H1 (cell line): ENCODE data around the gene YIF1A. TPM values are rescaled to one million over a fixed set of nuclear protein-coding genes. Genes with fewer than 3 reads are reported as not detected.

ENCODE experiments used
- CTCF ChIA-PET: fragments of 300-600 bp; sonication (Branson Sonifier 250); formaldehyde crosslinking; loops from one replicate; lab custom pipeline; 2021; ENCODE audit not compliant: partially characterized antibody; lab: Charles Lee
- POLR2A ChIA-PET: fragments of 300-600 bp; sonication (Branson Sonifier 250); formaldehyde crosslinking; loops from one replicate; lab custom pipeline; 2021; ENCODE audit warnings: inconsistent platforms; ENCODE audit not compliant: partially characterized antibody; lab: Charles Lee
- DNase-seq, 2 experiments: peaks; one replicate each; pipeline versions ENCODE4 v3.0.0 to v3.0.0-alpha.2; 2010 to 2022; ENCODE audit warnings: low spot score in 2 of 2, low read depth in 1 of 2, mixed read lengths in 1 of 2
- FAIRE-seq: peaks from 2 replicates; lab custom pipeline; 2011; peaks lifted over from hg19 to GRCh38; lab: Jason Lieb, UNC
- H2AFZ ChIP-seq: 2 replicates; pipeline ENCODE4 v1.8.1; 2012; ENCODE audit warnings: low read length, inconsistent platforms
- H2AK5ac ChIP-seq: 2 replicates; pipeline ENCODE4 v1.6.1; 2013; ENCODE audit warnings: low read depth, low read length
- H2BK120ac ChIP-seq: replicated peaks from 2 replicates; pipeline ENCODE3; 2013; ENCODE audit warnings: low read depth, low read length, inconsistent platforms
- H2BK12ac ChIP-seq: 2 replicates; pipeline ENCODE4 v1.6.1; 2013; ENCODE audit warnings: low read depth, low read length
- H2BK15ac ChIP-seq: 2 replicates; pipeline ENCODE4 v1.6.1; 2013; ENCODE audit warnings: low read length
- H2BK20ac ChIP-seq: 2 replicates; pipeline ENCODE4 v1.6.1; 2013; ENCODE audit warnings: low read length
- H2BK5ac ChIP-seq: 2 replicates; pipeline ENCODE4 v1.6.1; 2013; ENCODE audit warnings: low read depth, low read length
- H3K14ac ChIP-seq: 2 replicates; pipeline ENCODE4 v1.6.1; 2013; ENCODE audit warnings: inconsistent platforms; ENCODE audit not compliant: insufficient read length
- H3K18ac ChIP-seq: 2 replicates; pipeline ENCODE4 v1.6.1; 2013; ENCODE audit warnings: low read length; ENCODE audit errors: extremely low read depth
- H3K23ac ChIP-seq: 2 replicates; pipeline ENCODE4 v1.6.1; 2013; ENCODE audit warnings: inconsistent platforms; ENCODE audit not compliant: insufficient read length
- H3K23me2 ChIP-seq: 2 replicates; pipeline ENCODE4 v1.6.1; 2013; ENCODE audit warnings: low read depth, low read length
- H3K27ac ChIP-seq: 2 replicates; pipeline ENCODE4 v1.6.1; 2011; ENCODE audit warnings: low read depth, low read length, inconsistent platforms
- H3K27me3 ChIP-seq, 4 experiments: replicated peaks in 1 of 4; 1 replicate in 1 of 4; 2 replicates in 3 of 4; pipeline versions ENCODE4 v1.6.1 to v1.8.1; 2011 to 2013; ENCODE audit warnings: low read length in 3 of 4, mild to moderate bottlenecking in 3 of 4, inconsistent platforms in 2 of 4, mixed read lengths in 2 of 4, moderate library complexity in 1 of 4; ENCODE audit not compliant: control insufficient read depth in 3 of 4, insufficient read depth in 3 of 4; ENCODE audit errors: extremely low read depth in 1 of 4
- H3K36me3 ChIP-seq, 4 experiments: 2 replicates each; pipeline versions ENCODE4 v1.6.1 to v1.8.1; 2011 to 2013; ENCODE audit warnings: mild to moderate bottlenecking in 4 of 4, low read length in 3 of 4, moderate library complexity in 2 of 4, control low read depth in 1 of 4, inconsistent platforms in 1 of 4; ENCODE audit not compliant: insufficient read depth in 4 of 4, control insufficient read depth in 2 of 4
- H3K4ac ChIP-seq: replicated peaks from 2 replicates; pipeline ENCODE3; 2013; ENCODE audit warnings: low read length, low read depth, mixed read lengths, inconsistent platforms; ENCODE audit not compliant: insufficient read length
- H3K4me1 ChIP-seq, 4 experiments: replicated peaks in 1 of 4; 1 replicate in 1 of 4; 2 replicates in 3 of 4; pipeline versions ENCODE4 v1.6.1 to v1.8.1; 2011 to 2013; ENCODE audit warnings: low read length in 3 of 4, inconsistent platforms in 2 of 4, mixed read lengths in 1 of 4; ENCODE audit not compliant: insufficient read depth in 4 of 4, control insufficient read depth in 3 of 4
- H3K4me2 ChIP-seq, 2 experiments: 2 replicates each; pipeline versions ENCODE4 v1.6.1 to v1.8.1; 2011 to 2013; ENCODE audit warnings: low read depth in 2 of 2, low read length in 2 of 2, control low read depth in 1 of 2, inconsistent platforms in 1 of 2, mild to moderate bottlenecking in 1 of 2; ENCODE audit not compliant: insufficient read depth in 1 of 2
- H3K4me3 ChIP-seq, 4 experiments: fragments of 200-600, 300-600 bp in 1 of 4; sonication (generic), shearing (Covaris generic), sonication (Bioruptor Twin) in 1 of 4; 2 replicates each; pipeline versions ENCODE4 v1.5.1 to v1.8.1; 2011 to 2016; ENCODE audit warnings: low read length in 4 of 4, low read depth in 3 of 4, control low read depth in 2 of 4, inconsistent platforms in 2 of 4, mild to moderate bottlenecking in 2 of 4, mixed read lengths in 1 of 4, moderate library complexity in 1 of 4; ENCODE audit not compliant: insufficient read depth in 2 of 4; ENCODE audit errors: extremely low read depth in 1 of 4
- H3K56ac ChIP-seq: replicated peaks from 2 replicates; pipeline ENCODE3; 2013; ENCODE audit warnings: low read depth, mild to moderate bottlenecking, mixed read lengths, low read length, inconsistent platforms; ENCODE audit not compliant: insufficient read length
- H3K79me1 ChIP-seq: 2 replicates; pipeline ENCODE4 v1.6.1; 2013; ENCODE audit warnings: low read depth, low read length, control low read depth
- H3K79me2 ChIP-seq, 2 experiments: 2 replicates each; pipeline versions ENCODE4 v1.6.1 to v1.8.1; 2012 to 2013; ENCODE audit warnings: low read length in 2 of 2, mild to moderate bottlenecking in 2 of 2, inconsistent platforms in 1 of 2; ENCODE audit not compliant: insufficient read depth in 2 of 2, control insufficient read depth in 1 of 2
- H3K9ac ChIP-seq, 4 experiments: replicated peaks in 1 of 4; 1 replicate in 1 of 4; 2 replicates in 3 of 4; pipeline versions ENCODE4 v1.6.1 to v1.8.1; 2011 to 2013; ENCODE audit warnings: low read depth in 3 of 4, low read length in 3 of 4, control low read depth in 2 of 4, mild to moderate bottlenecking in 2 of 4, moderate library complexity in 2 of 4, inconsistent platforms in 1 of 4; ENCODE audit errors: extremely low read depth in 1 of 4
- H3K9me3 ChIP-seq, 2 experiments: 2 replicates each; pipeline versions ENCODE4 v1.6.1 to v1.8.1; 2012 to 2013; ENCODE audit warnings: mild to moderate bottlenecking in 2 of 2, moderate library complexity in 2 of 2, control low read depth in 1 of 2, inconsistent platforms in 1 of 2, low read depth in 1 of 2, low read length in 1 of 2, mixed read lengths in 1 of 2; ENCODE audit not compliant: insufficient read depth in 2 of 2
- H4K20me1 ChIP-seq, 2 experiments: replicated peaks in 1 of 2; 2 replicates each; pipeline versions ENCODE3 to v1.8.1; 2011 to 2013; ENCODE audit warnings: inconsistent platforms in 2 of 2, low read length in 2 of 2, mild to moderate bottlenecking in 1 of 2; ENCODE audit not compliant: insufficient read depth in 2 of 2, control insufficient read depth in 1 of 2
- H4K5ac ChIP-seq: 2 replicates; pipeline ENCODE4 v1.6.1; 2013; ENCODE audit warnings: low read length, low read depth, mixed read lengths, inconsistent platforms; ENCODE audit not compliant: insufficient read length
- H4K8ac ChIP-seq: 2 replicates; pipeline ENCODE4 v1.8.0; 2013; ENCODE audit warnings: mild to moderate bottlenecking, moderate library complexity, low read length, inconsistent platforms; ENCODE audit not compliant: insufficient read depth; ENCODE audit errors: extremely low read depth
- H4K91ac ChIP-seq: replicated peaks from 2 replicates; pipeline ENCODE3; 2013; ENCODE audit warnings: low read length, mixed read lengths, inconsistent platforms; ENCODE audit not compliant: insufficient read length
- ASH2L ChIP-seq: fragments of 200-600, 300-600 bp; sonication (generic); IDR thresholded peaks from one replicate; pipeline ENCODE4 v1.7.1; 2017; ENCODE audit warnings: low read length
- BRCA1 ChIP-seq: IDR thresholded peaks from 2 replicates; pipeline ENCODE4 v1.6.1; 2012; ENCODE audit warnings: low read depth, low read length, improper control_type of control experiment
- CEBPB ChIP-seq: IDR thresholded peaks from 2 replicates; pipeline ENCODE4 v1.6.1; 2012; ENCODE audit warnings: low read depth, low read length
- EGR1 ChIP-seq: IDR thresholded peaks from 2 replicates; pipeline ENCODE4 v1.6.1; 2011; ENCODE audit warnings: low read depth, low read length, borderline replicate concordance
- MAX ChIP-seq: IDR thresholded peaks from 2 replicates; pipeline ENCODE4 v1.6.1; 2012; ENCODE audit warnings: inconsistent platforms
- NRF1 ChIP-seq: IDR thresholded peaks from 2 replicates; pipeline ENCODE4 v1.6.1; 2011; ENCODE audit warnings: mild to moderate bottlenecking, low read depth, low read length, improper control_type of control experiment
- RNF2 ChIP-seq: fragments of 200-900, 300-1000 bp; sonication (generic); IDR thresholded peaks from 2 replicates; pipeline ENCODE4 v1.7.1; 2016; ENCODE audit warnings: borderline replicate concordance, low read depth, mild to moderate bottlenecking, antibody characterized with exemption, low read length; ENCODE audit not compliant: poor library complexity, severe bottlenecking; ENCODE audit errors: missing control alignments
- RXRA ChIP-seq: IDR thresholded peaks from 2 replicates; pipeline ENCODE4 v1.6.1; 2011; ENCODE audit warnings: low read depth, mild to moderate bottlenecking, low read length, moderate library complexity; ENCODE audit not compliant: insufficient read depth
- SP4 ChIP-seq: IDR thresholded peaks from 2 replicates; pipeline ENCODE4 v1.6.1; 2012; ENCODE audit warnings: low read length, inconsistent platforms
- SRF ChIP-seq: IDR thresholded peaks from 2 replicates; pipeline ENCODE4 v1.6.1; 2011; ENCODE audit warnings: mild to moderate bottlenecking, low read depth, low read length, moderate library complexity
- TAF7 ChIP-seq: optimal IDR thresholded peaks from 2 replicates; pipeline ENCODE3; 2011; ENCODE audit warnings: low read depth, mild to moderate bottlenecking, inconsistent platforms, low read length, moderate library complexity, borderline replicate concordance
- TEAD4 ChIP-seq: IDR thresholded peaks from 2 replicates; pipeline ENCODE4 v1.6.1; 2012; ENCODE audit warnings: low read depth, low read length, inconsistent platforms, mixed read lengths
- WGBS, 2 experiments: shearing (Covaris generic) in 1 of 2; methylation state at CpG; one replicate each; pipeline versions ENCODE4 v1.1.6 to v1.1.7; 2013 to 2015; ENCODE audit warnings: low lambda C conversion rate in 2 of 2, mixed read lengths in 2 of 2, inconsistent platforms in 1 of 2, low coverage in 1 of 2, missing lambda C conversion rate in 1 of 2; ENCODE audit not compliant: insufficient replicate concordance in 2 of 2, insufficient coverage in 1 of 2, insufficient read length in 1 of 2; ENCODE audit errors: extremely low coverage in 1 of 2, missing lambda C conversion rate in 1 of 2; 5-methylcytosine and 5-hydroxymethylcytosine counted together
- polyA plus RNA-seq, 7 experiments: library from polyadenylated mRNA; depleted of rRNA in 3 of 7; stranded (reverse) in 5 of 7; unstranded in 2 of 7; fragments of >200 nt in 5 of 7; fragments of 200-250 nt in 2 of 7; gene quantifications; 1 replicate in 5 of 7; 2 replicates in 1 of 7; 4 replicates in 1 of 7; pipeline versions ENCODE4 v1.2.1 to v1.2.3, GENCODE V29; 2011 to 2013; ENCODE audit warnings: missing spikeins in 2 of 7, mixed read lengths in 2 of 7
- total RNA-seq: library from RNA; stranded (reverse); fragmentation: NEBNext Ultra II Directional; extraction: Animal tissue kit (Norgen Biotek cat#: 25700); gene quantifications from 2 replicates; pipeline ENCODE4 v1.2.1, GENCODE V29; 2021

YIF1A gene
- total and polyA plus RNA-seq, 2 of the 8 experiments (the other 6 are each of a cell fraction or from before 2014, with no cell fraction given) = 70.1 to 178 TPM

GRCh38 chr11:66331542-66332370 is 42.8 kb upstream of the YIF1A start:
- Histone ChIP-seq H2AFZ (no peak overlapping the region), H3K4me1 (peaks cover 5 to 25% (median 14%) of the 10 kb centered on the region in 4 experiments), H3K14ac (no peak overlapping the region), H3K56ac (no peak overlapping the region), H4K20me1 (no peaks in the 10 kb centered on the region), H3K79me2 (no peaks in the 10 kb centered on the region), H3K36me3 (no peaks in the 10 kb centered on the region), H2BK5ac (no peak overlapping the region), H2AK5ac (no peak overlapping the region), H2BK20ac (no peak overlapping the region), H3K4me2 (no peak overlapping the region), H4K8ac (no peak overlapping the region; the same call in 1 of the 2 replicates), H3K27ac (no peak overlapping the region), H3K27me3 (peaks cover 0 to 7% (median 5%) of the 10 kb centered on the region in 4 experiments; a peak in 3 of 7 replicates), H2BK12ac (no peak overlapping the region), H3K23ac (no peak overlapping the region), H3K18ac (no peak overlapping the region), H2BK120ac (no peak overlapping the region), H3K4me3 (no peak overlapping the region), H3K9me3 (no peaks in the 10 kb centered on the region), H3K9ac (0 out of 7 replicates have a peak overlapping the region, but pooled peaks of 1 of the 4 experiments have one; percentile 0), H3K4ac (no peak overlapping the region), H3K23me2 (no peaks in the 10 kb centered on the region; the same call in 1 of the 2 replicates), H4K91ac (no peak overlapping the region), H4K5ac (no peak overlapping the region), H3K79me1 (no peaks in the 10 kb centered on the region), H2BK15ac (no peak overlapping the region)
- WGBS, 2 experiments = 85% methylated on average over 12 of the region's 12 CpGs; no CpG with 5 or more reads in 1 of the 2 experiments
- CTCF ChIA-PET = interaction anchor here (0.8 to 8.7 kb wide), 4 partner anchors 12 to 67 kb away, joined by 3 to 242 read pairs (median 5); partner anchors contain the start of gene CD248
- DNase-seq = no peak
- POLR2A ChIA-PET = interaction anchor here (0.6 to 8.5 kb wide), 8 partner anchors 8 to 42 kb away, joined by 3 to 61 read pairs (median 5); partner anchors contain the start of genes B4GAT1, BRMS1, CD248 and YIF1A
- FAIRE-seq = no peak
- no peak for TF ChIP-seq RNF2
- TF ChIP-seq SP4 = no peak
- TF ChIP-seq EGR1 = no peak
- TF ChIP-seq TEAD4 = no peak
- no peak for TF ChIP-seq RXRA
- TF ChIP-seq ASH2L = no peak
- no peak for TF ChIP-seq SRF
- TF ChIP-seq CEBPB = no peak
- no peak for TF ChIP-seq NRF1
- no peak for TF ChIP-seq TAF7
- no peak for TF ChIP-seq MAX
- TF ChIP-seq BRCA1 = no peak
